NCI-H524 treated with DMSO at 0.1 percent for 48 hours (cell line): ENCODE measurements around the gene NUDT16L1.

Source experiments
- DNase-seq: peaks from one replicate; lab custom pipeline; 2025; lab: John Stamatoyannopoulos, UW

NUDT16L1 gene

DNA sequence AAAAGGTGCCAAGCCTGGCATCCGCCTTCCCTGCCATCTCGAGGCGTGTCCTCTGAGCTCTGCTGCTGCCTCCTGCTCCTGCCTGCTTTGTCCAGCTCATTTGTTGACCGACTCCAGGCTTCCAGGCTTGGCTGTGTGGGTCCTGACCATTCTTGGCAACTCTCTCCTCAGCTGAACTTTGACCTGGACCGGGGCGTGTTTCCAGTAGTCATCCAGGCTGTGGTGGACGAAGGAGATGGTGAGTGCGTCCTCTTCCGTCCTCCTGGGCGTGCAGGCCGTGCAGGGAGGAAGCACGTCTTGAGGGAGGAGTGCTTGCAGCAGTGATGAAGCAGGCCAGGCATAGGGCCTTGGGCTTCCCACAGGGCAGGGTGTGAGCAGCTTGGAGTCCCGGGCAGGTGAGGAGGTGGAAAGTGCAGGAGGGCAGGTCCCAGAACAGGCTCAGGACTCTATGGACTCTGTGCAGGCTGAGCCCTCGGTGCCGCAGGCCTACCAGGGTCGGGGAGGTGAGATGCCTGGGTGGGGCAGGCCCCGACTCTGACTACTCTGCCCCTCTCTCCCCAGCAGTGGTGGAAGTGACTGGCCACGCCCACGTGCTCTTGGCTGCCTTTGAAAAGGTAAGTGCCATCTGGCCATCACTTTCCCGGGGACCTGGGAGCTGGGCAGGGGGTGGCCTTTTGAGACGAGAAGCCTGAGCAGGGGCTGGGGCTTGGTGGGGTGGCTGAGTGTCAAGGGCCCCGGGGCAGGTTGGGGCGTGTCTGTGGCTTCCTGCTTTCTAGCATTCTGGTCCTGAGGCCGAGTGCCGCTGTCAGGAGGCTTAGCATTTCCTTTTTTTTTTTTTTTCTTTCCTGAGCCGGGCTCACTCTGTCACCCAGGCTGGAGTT, 28.6 kb upstream of the NUDT16L1 start:
- peak; percentile 7 for DNase-seq

DNA sequence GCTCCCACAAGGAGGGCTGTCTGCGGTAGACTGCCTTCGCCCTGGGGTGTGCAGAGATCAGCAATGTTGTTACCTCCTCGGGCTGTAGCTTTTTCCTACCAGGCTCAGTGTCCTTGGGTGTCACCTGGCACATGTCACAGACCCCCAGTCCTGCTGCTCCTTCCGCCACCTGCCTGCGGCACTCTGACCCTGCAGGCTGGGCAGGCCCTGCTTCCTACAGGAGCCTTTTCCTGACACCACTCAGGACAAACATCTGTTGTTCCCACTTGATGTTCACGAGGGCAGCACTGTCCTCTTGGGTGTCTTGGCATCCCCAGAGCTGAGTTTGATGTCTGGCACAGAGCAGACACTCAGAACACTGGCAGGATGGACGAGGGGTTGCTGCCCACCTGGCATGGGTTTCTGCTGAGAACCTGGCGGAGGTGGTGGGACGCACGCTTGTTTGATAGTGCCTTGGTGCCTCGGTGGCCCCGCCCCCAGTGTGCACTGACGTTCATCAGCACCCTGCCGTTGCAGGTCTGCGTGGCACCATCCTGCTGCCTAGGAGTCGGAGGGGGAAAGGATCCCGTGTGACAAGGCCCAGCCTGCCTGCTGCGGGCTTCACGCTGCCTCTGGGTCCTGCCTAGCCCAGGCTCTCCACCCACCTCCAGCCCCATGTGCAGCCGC, 26.7 kb upstream of the NUDT16L1 start:
- DNase-seq: no peak

DNA sequence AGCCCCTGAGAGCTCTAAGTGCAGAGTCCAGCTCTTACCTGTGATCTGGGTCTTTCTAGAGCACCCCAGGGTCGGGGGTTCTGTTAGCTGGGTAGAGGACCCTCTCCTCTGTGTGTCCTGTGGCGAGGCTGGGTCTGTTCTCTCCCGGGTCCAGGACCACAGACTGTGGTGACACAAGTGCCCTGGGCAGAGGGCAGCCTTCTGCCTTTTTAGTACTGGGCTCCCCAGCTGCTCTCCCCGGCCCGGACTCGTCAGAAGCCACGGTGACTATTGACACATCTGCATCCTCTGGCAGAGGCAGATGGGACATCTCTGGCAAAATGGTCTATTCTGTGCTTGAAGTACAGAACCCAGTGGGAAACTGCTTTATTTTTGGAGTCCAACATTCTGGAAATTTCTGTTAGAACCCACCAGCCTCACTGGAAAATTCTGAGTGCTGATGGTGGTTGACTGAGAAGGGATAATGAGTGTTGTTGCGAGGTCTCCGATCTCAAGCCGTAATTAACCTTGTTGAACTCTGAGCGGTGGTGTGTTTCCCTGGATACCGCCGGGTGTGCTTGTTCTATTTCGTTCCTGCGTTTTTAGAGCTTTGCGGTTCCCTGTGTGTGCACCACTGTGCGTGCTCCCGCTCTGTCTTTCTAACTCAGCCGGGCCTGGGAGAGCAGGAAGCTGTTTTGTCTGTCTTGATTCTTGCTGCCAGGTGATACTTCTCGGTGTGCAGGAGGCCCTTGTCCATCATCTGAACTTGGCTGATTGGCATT, 26.0 kb upstream of the NUDT16L1 start:
- no peak for DNase-seq

DNA sequence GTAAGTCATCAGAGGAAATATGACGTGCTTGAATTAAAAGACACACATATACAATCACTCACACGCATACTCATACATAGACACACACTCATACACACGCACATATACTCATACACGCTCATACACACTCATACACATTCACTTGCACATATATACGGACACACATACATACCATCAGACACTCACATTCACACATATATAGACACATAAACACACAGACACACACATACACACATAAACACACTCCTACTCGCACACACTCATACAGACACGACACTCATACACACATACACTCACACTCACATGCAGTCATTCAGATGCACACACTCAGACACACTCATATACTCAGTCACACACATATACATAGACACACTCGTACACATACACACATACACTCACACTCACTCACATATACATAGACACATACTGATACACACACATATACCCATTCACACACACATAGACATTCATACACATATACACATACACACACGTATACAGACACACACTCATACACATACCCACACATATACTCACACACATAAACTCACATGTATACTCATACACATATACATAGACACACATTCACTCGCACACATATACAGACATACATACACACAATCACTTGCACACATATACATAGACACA, 24.9 kb upstream of the NUDT16L1 start:
- DNase-seq: no peak

DNA sequence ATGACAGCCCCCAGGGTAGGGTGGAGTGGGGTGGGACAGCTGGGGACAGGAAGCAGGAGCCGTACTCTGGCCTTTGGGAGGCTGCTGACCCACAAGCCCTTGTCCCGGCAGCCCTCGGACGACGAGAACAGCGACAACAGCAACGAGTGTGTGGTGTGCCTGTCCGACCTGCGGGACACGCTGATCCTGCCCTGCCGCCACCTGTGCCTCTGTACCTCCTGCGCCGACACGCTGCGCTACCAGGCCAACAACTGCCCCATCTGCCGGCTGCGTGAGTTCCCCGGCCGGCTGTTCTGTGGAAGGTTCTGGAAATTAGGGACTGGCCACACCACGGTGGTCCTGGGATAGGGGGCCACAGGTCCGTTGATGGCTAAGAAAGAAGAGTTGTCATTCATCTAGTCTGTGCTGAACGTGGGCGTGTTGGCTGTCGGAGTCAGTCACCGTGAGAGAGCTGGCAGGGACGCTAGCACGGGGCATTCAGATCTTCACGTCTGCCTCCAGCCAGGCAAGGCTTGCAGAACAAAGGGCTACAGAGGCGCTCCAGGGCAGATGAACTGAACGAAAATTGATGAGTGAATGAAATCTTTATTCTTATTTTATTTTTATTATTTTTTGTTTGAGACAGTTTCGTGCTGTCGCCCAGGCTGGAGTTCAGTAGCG, 19.8 kb upstream of the NUDT16L1 start:
- DNase-seq: no peak

DNA sequence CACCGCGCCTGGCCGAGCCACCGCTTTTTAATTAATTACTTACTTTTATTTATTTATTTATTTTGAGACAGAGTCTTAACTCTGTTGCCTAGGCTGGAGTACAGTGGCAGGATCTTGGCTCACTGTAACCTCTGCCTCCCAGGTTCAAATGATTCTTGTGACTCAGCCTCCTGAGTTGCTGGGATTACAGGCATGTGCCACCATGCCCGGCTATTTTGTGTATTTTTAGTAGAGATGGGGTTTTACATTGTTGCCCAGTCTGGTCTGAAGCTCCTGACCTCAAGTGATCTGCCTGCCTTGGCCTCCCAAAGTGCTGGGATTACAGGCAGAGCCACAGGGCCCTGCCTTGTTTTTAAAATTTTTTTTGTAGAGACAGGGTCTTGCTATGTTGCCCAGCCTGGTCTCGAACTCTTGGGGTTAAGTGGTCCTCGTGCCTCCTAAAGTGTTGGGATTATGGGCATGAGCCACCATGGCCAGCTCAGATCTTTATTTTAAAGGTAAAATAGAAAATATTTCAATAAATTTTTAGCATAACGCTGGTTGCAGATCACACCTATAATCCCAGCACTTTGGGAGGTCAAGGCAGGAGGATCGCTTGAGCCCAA, 18.3 kb upstream of the NUDT16L1 start:
- no peak for DNase-seq

DNA sequence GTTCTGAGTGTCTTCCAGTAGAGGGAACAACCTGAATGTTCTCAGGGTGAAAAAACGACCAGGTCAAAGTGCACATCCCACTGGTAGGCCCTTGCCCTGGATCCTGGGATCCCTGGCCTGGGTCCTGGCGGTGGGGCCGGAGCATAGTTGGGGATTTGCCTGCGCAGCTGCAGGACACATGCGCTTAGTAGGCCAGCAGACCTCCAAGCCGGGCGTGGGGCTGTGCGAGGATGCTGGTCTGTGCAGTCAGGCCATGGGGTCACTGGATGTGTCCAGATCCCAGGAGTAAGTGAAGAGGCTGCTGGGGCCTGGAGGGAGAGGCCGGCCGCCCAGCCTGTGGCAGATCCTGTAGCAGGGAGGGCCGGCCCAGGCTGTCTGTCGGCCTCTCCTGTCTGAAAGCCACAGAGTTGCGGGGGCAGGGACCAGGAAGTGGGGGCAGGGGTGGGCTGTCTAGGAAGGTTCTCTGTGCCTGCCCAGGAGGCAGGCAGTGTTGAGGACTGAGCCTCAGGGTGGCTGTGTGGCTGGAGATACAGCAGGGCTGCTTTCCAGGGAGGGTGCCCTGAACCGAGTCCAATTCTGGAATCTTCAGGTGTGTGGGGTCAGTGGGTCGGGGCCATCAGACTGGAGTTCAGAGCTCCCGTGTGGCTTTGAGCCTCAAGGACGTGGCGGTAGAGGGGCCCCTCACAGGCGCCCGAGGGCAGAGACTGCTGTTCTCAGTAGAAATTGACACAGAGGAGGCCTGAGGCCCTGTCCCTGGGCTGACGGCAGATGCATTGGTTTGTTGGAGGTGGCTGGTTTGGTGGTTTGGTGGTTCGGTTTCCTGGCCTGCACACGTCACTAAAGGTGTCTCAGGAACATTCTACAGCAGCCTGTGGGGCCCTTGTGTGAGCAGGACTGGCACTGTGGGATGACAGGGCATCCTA, 17.2 kb upstream of the NUDT16L1 start:
- no peak for DNase-seq

DNA sequence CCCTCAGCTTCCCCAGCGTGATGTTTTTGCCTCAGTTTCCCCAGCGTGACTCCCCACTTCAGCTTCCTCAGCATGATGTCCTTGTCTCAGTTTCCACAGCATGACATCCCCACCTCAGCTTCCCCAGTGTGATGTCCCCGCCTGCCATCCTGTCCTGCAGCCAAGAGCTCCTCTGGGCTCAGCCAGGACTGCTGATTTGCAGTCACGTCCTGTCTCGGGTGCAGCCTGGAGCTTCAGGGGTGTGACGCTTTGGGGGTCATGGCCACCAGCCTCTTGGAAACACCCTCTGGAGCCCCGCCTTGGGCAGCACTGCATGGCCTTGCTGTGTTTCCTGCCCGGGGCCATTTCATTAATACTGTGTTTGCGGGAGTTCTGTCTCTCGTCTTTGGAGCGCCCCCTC, 16.5 kb upstream of the NUDT16L1 start:
- DNase-seq: no peak

DNA sequence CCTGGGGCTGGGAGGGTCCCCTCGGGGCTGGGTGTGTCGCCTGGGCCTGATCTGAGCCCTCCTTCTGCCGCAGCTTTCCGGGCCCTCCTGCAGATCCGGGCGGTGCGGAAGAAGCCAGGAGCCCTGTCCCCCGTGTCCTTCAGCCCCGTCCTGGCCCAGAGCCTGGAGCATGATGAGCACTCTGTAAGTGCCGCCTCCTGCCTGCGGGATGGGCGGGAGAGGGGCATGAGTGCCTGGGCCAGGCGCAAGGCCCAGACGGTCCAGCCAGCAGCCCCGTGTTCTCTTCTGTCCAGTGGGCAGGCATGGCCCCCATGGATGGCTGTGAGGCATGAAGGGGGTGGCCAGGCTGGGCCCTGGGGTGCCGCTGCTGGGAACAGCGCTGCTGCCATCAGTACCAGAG, 16.0 kb upstream of the NUDT16L1 start:
- no peak for DNase-seq

DNA sequence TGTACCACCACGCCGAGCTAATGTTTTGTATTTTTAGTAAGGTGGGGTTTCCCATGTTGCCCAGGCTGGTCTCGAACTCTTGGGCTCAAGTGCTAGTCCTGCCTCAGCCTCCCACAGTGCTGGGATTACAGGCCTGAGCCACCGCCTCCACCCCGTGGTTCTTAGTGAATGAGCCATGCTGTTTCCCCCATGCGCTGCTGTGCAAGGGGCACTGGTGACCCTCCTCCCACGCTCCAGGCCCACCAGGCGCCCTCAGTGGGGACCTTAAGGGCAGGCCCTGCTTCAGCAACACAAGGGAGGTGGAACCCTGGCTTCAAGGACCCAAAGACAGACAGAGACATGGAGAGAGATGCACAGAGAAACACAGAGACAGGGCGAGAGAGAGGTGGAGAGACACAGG, 15.4 kb upstream of the NUDT16L1 start:
- no peak for DNase-seq

DNA sequence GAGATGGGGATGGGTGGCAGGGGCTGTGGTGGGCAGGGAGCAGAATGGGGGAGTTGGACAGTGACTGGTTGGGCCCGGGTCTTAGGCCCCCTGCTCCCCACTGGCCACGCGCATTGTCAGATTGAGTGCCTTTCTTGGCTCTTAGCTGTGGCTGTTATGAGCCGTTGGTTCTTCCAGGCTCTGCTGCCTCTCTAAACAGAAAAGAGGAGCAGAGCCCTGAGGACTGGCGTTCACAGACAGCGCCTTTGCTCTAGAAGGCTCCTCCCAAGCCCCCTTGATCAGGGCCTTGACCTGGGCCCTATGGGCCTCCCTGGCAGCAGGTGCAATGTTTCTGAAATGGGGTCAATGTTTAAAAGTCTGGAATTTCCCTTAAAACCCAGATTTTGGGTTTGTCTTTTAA, 14.8 kb upstream of the NUDT16L1 start:
- DNase-seq: no peak

DNA sequence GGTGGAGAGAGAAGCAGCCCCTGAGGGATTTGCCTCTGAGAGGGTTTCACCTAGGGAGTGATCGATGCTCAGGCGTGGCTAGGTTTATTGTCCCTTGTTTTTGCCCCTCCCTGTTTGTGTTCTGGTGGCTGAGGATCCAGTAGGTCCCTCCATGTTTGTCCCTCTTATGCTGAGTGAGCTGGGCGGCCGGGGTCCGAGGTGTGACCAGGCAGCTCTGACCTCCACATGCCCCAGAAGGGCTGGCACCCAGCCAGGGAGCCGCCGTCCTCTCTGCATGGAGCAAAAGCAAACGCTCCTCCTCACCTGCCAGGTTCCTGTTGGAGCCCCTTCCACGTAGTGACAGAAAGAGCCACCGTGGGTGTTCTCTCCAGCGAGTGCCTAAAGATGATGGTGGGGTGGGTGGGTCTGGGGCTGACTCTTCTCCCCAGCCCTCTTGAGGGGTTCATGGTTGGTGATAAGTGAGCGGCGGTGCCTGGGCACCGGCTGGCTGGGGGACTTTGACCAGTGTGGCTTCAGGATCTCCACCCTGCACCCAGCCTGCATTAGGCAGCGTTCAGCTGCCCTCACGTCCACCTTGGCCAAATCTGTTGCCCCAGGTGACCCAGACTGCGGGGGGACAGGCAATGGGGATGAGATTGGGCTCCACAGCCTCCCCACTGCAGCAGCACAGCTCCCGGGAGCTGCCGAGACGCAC, 14.1 kb upstream of the NUDT16L1 start:
- no peak for DNase-seq

DNA sequence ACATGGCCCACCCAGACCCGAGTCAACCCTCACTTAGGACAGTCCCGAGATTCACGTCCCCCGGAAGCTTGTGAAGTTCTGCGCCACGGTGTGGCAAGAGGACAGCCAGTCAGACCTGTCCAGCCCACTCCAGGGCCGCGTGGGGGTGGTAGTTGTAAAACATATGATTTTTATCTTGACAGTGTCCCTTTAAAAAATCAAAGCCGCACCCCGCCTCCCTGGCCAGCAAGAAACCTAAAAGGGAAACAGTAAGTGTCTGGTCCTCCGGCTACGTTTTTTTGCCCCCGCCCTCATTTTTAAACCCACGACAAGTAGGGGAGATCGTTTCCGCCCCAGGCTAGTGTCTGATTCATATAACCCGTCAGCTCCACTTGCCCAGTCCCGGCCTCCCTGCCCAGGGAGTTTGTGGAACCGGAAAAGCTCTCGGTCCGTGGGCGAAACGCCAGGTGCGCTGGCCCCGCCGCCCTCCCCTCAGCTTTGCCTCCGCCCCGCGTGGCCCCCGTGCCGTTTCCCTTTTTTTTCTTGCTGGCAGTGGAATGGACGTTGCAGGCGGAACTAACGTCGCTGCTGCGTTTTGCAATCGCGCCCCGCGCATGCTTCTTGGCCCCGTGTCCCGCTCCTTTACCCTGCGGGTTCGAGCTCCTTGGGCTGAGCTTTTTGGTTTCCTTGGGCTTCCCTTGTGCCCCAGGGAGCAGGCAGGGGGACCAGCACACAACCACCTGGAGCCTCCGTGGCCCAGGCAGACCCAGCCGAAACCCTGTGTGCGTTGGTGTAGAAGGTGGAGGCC, 13.3 kb upstream of the NUDT16L1 start:
- DNase-seq: no peak

DNA sequence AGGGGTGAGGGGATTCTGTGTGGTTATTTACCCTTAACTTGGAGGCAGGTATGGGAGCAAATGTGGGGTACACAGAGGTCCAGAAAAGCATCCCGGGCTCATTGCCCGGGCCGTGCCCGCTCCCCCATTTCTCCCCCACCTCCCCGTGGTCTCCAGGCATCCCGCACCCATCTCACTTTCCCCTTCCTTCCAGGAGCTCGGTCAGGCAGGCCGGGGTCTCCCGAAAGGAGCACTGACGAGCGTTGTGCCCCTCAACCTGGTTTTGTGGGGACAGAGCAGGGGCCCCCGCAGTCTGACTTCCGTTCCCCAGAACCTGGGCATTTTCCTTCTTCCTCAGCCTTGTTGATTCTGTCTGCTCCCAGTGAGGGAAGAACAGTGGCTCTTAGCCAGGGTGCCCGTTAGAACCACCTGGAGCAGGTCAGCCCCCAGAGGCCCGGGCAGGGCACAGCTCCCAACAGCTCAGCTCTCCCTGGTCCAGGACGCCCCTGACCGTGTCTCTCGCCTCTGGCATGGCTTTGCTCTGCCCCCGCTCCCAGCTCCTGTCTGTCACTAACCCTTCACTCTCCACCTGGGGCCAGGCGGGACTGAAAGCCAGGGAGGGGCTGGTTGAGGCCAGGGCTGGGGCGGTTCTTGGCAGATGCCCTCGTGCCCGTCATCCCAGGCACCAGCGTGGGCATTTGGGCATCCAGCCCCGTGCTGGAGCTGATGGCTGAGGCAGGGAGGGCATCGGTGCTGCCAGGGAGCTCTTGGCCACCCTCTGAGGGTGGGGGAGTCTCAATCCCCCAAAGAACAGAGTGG, 12.5 kb upstream of the NUDT16L1 start:
- DNase-seq: no peak

DNA sequence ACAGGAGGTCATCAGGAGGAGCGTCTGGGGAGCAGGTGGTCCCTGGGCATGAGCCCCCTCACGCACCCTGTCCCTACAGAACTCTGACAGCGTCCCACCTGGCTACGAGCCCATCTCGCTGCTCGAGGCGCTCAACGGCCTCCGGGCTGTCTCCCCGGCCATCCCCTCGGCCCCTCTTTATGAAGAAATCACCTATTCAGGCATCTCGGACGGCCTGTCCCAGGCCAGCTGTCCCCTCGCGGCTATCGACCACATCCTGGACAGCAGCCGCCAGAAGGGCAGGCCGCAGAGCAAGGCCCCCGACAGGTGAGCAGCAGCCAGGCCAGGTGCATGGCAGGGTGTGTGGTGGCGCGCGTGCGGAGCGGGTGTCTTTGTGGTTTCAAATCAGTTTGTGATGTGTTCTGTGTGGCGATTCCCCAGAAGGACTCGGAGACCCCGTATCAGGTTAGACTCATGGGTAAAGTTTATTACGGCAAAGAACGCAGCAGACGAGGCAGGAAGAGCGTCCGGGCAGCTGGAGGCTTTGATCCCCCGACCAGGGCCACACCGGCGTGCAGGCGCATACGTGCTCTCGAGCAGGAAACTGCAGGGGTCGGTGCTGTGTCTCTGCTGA, 11.8 kb upstream of the NUDT16L1 start:
- DNase-seq: no peak

DNA sequence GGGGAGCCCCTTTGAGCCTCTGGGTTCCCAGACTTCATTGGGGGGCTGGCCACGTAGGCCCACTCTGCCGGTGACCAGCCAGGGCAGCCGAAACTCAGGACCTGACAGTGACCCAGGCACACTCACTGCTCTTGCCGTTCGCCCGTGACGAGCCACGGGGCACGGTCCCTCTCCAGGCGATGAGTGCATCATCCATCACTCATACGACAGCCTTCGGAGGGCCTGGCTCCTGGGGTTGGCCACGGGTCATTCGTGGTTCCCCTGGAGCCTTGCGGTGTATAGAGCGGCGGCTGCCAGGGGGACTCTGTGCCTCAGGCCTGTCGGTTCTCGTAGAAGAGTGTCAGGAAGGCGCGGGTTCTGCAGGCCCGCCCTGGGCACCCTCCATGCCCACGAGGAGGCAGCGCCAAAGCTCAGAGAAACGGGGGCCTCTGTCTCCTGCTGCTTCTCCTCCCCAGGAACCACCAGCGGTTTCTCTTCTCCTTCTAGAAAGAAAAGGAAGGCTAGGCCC, 11.2 kb upstream of the NUDT16L1 start:
- no peak for DNase-seq

DNA sequence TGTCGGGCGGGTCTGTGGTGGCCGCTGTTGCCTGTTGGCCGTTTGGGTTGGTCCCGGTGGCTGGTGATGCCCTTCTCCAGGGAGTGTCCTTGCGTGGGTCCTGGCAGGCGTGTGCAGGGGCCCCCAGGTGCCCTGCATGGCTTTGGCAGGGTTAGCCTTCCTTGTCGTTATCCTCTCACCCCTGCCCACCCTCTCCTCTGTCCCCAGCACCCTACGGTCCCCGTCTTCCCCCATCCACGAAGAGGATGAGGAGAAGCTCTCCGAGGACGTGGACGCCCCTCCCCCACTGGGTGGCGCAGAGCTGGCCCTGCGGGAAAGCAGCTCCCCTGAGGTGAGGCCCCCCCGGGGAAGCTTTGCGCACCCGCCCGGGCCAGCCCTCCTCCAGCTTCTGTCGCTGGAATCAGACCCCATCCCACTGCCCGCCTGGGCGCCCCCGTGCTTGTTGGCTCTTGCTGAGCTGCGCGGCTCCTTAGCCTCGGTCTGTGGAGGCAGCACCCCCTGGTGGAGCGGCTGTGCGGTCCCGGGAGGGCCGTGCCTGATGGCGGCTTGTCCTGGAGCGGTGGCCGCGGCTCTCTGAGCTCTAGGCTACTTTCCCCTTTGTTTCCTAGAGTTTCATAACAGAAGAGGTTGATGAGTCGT, 10.6 kb upstream of the NUDT16L1 start:
- DNase-seq: no peak
